Kidney (tissue), 14 donors: Measurements from ENCODE around the gene AKIRIN1. TPM values are rescaled to one million over a fixed set of nuclear protein-coding genes. Genes with fewer than 3 reads are reported as not detected.
A peak's percentile ranks its signal among the peaks of the same experiment; 100 is the strongest.

ENCODE experiments used
- DNase-seq, 5 donors: peaks; one replicate each; pipeline ENCODE4 v3.0.0-alpha.2; 2013 to 2020
- FAIRE-seq: peaks from 2 replicates; lab custom pipeline; 2012; peaks lifted over from hg19 to GRCh38; lab: Jason Lieb, UNC
- H3K27ac ChIP-seq, 2 donors: one replicate each; pipeline ENCODE4 v1.7.0; 2013; ENCODE audit warnings: low read depth in 2 of 2, low read length in 2 of 2, inconsistent platforms in 1 of 2
- H3K27me3 ChIP-seq: one replicate; pipeline ENCODE4 v1.7.1; 2013; ENCODE audit warnings: low read length, inconsistent platforms; ENCODE audit not compliant: control insufficient read depth, insufficient read depth
- H3K36me3 ChIP-seq, 3 donors: one replicate each; pipeline versions ENCODE4 v1.7.0 to v1.7.1; 2013; ENCODE audit warnings: low read length in 3 of 3, control low read depth in 1 of 3, inconsistent platforms in 1 of 3; ENCODE audit not compliant: insufficient read depth in 3 of 3, control insufficient read depth in 2 of 3
- H3K4me1 ChIP-seq, 3 donors: one replicate each; pipeline versions ENCODE4 v1.7.0 to v1.7.1; 2013; ENCODE audit warnings: low read length in 3 of 3, inconsistent platforms in 1 of 3, low read depth in 1 of 3; ENCODE audit not compliant: control insufficient read depth in 2 of 3, insufficient read depth in 2 of 3
- H3K4me3 ChIP-seq, 3 donors: one replicate each; pipeline versions ENCODE4 v1.7.0 to v1.8.1; 2013; ENCODE audit warnings: low read length in 3 of 3, control low read depth in 1 of 3, inconsistent platforms in 1 of 3
- H3K9ac ChIP-seq, 3 donors: one replicate each; pipeline versions ENCODE4 v1.7.0 to v1.7.1; 2013; ENCODE audit warnings: low read length in 3 of 3, control low read depth in 1 of 3, inconsistent platforms in 1 of 3
- H3K9me3 ChIP-seq, 3 donors: one replicate each; pipeline versions ENCODE4 v1.7.0 to v1.7.1; 2013; ENCODE audit warnings: low read length in 3 of 3, control low read depth in 1 of 3, inconsistent platforms in 1 of 3; ENCODE audit not compliant: control insufficient read depth in 2 of 3, insufficient read depth in 1 of 3
- intact Hi-C: fragments of 100-400 bp; cut with DNase I; formaldehyde crosslinking; loops from one replicate; pipeline ENCODE4 v1.11.1; 2022
- polyA plus RNA-seq: library from polyadenylated mRNA; stranded (reverse); fragments of 350-450 nt; fragmentation: Illumina TruSeq; extraction: RNeasy Lipid Tissue Mini Kit (QIAGEN cat#74804); gene quantifications from one replicate; pipeline ENCODE4 v1.2.3, GENCODE V29; 2014; ENCODE audit warnings: low read depth, low replicate concordance; ENCODE audit not compliant: insufficient read depth
- total RNA-seq: library from RNA; stranded (reverse); fragmentation: NEBNext Ultra II Directional; extraction: Animal tissue kit (Norgen Biotek cat#: 25700); gene quantifications from one replicate; pipeline ENCODE4 v1.2.1, GENCODE V29; 2021
- TF ChIP-seq, protein P1 (sequence below): IDR thresholded peaks from 3 replicates; pipeline ENCODE4 v1.5.1; 2012; ENCODE audit warnings: mild to moderate bottlenecking, moderate library complexity, borderline replicate concordance; ENCODE audit not compliant: insufficient read depth; ENCODE audit errors: extremely low read depth
- donor health status: control.
- donor health status: control.
- donor health status: control.
- donor health status: control.
- donor health status: control.
- donor health status: DM: yes; HTN: yes; CAD: no.
- donor health status: Normal renal cell carcinoma (clear cell type).

Gene AKIRIN1
- total and polyA plus RNA-seq, 2 donors from 2014 or later: 40.7 to 56.9 TPM

DNA sequence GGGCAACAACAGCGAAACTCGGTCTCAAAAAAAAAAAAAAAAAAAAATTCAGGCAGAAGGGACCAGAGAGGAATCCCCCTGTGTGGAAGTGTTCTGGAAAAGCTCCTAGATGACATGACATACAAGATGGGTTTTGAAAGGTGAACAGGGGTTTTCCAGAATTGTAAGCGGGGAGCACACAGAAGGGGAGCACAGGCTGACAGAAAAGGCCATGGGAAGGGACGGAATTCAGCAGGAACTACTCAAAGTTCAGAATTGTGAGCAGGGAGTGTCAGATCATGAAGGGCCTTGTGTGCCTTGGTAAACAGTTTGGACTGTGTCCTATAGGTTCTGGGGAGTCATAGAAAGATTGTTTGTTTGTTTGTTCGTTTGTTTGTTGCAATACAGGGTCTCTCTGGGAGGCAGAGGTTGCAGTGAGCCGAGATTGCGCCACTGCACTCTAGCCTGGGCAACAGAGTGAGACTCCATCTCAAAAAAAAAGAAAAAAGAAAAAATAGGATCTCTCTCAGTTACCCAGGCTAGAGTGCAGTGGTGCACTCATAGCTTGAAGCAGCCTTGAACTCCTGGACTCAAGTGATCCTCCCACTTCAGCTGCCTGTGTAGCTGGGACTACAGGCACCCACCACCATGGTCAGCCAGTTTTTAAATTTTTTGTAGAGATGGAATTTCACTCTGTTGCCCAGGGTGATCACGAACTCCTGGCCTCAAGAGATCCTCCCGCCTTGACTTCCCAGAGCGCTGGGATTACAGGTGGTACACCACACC lies 48.2 kb upstream of the AKIRIN1 start:
- Histone ChIP-seq H3K9me3 (no peaks in the 10 kb centered on the region), H3K4me3 (no peak overlapping the region), H3K27ac (no peak overlapping the region), H3K4me1 (peaks cover 0 to 3% (median 0%) of the 10 kb centered on the region in 3 donors), H3K9ac (no peak overlapping the region), H3K27me3 (no peaks in the 10 kb centered on the region), H3K36me3 (no peaks in the 10 kb centered on the region)
- intact Hi-C loops: no loop called here
- TF ChIP-seq, protein P1, sequence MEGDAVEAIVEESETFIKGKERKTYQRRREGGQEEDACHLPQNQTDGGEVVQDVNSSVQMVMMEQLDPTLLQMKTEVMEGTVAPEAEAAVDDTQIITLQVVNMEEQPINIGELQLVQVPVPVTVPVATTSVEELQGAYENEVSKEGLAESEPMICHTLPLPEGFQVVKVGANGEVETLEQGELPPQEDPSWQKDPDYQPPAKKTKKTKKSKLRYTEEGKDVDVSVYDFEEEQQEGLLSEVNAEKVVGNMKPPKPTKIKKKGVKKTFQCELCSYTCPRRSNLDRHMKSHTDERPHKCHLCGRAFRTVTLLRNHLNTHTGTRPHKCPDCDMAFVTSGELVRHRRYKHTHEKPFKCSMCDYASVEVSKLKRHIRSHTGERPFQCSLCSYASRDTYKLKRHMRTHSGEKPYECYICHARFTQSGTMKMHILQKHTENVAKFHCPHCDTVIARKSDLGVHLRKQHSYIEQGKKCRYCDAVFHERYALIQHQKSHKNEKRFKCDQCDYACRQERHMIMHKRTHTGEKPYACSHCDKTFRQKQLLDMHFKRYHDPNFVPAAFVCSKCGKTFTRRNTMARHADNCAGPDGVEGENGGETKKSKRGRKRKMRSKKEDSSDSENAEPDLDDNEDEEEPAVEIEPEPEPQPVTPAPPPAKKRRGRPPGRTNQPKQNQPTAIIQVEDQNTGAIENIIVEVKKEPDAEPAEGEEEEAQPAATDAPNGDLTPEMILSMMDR: no peak
- FAIRE-seq: no peak
- DNase-seq: no peak

DNA sequence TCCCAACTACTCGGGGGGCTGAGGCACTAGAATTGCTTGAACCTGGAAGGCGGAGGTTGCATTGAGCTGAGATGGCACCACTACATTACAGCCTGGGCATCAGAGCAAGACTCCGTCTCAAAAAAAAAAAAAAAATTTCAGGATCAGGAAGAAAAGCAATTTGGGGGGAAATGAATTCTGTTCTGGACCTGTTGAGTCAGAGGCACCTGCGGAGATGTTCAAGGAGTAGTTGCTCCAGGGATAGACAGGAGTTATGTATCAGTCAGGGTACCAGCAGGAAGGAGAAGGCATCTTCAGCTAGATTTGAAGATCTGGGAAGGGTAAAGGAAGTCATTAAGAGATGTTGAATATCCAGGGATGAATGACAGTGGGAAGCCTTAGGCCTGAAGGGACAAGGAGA lies 46.5 kb upstream of the AKIRIN1 start:
- intact Hi-C loops: no loop called here

DNA sequence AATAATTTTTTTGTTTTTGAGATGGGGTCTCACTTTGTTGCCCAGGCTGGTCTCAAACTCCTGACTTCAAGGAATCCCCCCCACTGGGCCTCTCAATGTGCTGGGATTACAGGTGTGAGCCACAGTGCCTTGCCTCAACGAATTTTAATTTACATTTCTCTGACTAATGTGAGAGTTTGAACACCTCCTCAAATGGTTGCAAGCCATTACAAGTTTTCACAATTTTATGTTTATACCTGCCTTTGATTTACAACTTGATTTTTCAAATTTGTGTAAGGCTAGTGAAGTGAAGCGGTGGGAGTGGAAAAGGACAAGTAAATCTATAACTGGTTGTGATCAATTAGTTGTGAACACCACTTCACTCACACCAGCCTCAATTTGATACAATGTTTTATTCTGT lies 40.5 kb upstream of the AKIRIN1 start:
- Histone ChIP-seq H3K4me1 (no peaks in the 10 kb centered on the region), H3K4me3 (no peak overlapping the region), H3K9me3 (no peaks in the 10 kb centered on the region), H3K36me3 (no peaks in the 10 kb centered on the region), H3K27me3 (no peaks in the 10 kb centered on the region), H3K9ac (peak overlapping the region in 1 of 3 donors; percentile 10), H3K27ac (no peak overlapping the region)
- DNase-seq (no peak), FAIRE-seq (no peak)
- TF ChIP-seq, protein P1: no peak
- intact Hi-C loops: no loop called here

More for the DNA sequence above, 46.5 kb upstream of the AKIRIN1 start:
- Histone ChIP-seq H3K27me3 (no peaks in the 10 kb centered on the region), H3K9me3 (no peaks in the 10 kb centered on the region), H3K36me3 (no peaks in the 10 kb centered on the region), H3K4me3 (no peak overlapping the region), H3K9ac (no peak overlapping the region), H3K4me1 (peaks cover 0 to 3% (median 0%) of the 10 kb centered on the region in 3 donors), H3K27ac (no peak overlapping the region)
- FAIRE-seq (no peak), DNase-seq (no peak)
- TF ChIP-seq, protein P1: no peak
